ENCODE results near the gene PRKCD.

The PRKCD gene

GRCh38 chr3:53130179-53131061 lies 30.6 kb upstream of the PRKCD start, which contains the start of gene RFT1:
RFT1 (minus strand) TSS chr3:53130435; CDS start chr3:53130400, 35 bp downstream.
- TF ChIP-seq REST (IDR thresholded peaks at IDR 0.05; ENCODE audit: insufficient read depth in 1 of 2, low read depth in 2 of 2, low read length in 2 of 2) (no peak), POLR2AphosphoS5 (IDR thresholded peaks at IDR 0.05; ENCODE audit: low read depth, low read length) (peak; percentile 83), TAF1 (IDR thresholded peaks at IDR 0.05; ENCODE audit: borderline replicate concordance, insufficient read depth, low read length) (peak; percentile 65; the same call in 1 of the 2 replicates), FOXP2 (optimal IDR thresholded peaks at IDR 0.05; ENCODE audit: borderline replicate concordance, extremely low read depth, extremely low read length, insufficient read depth) (peak; percentile 45), SIN3A (IDR thresholded peaks at IDR 0.05; ENCODE audit: borderline replicate concordance, insufficient read depth, low read length) (no peak)

- TF ChIP-seq REST (IDR thresholded peaks at IDR 0.05; ENCODE audit: insufficient read depth in 1 of 2, low read depth in 2 of 2, low read length in 2 of 2) (no peak), TAF1 (IDR thresholded peaks at IDR 0.05; ENCODE audit: borderline replicate concordance, insufficient read depth, low read length) (no peak), FOXP2 (optimal IDR thresholded peaks at IDR 0.05; ENCODE audit: borderline replicate concordance, extremely low read depth, extremely low read length, insufficient read depth) (no peak), SIN3A (IDR thresholded peaks at IDR 0.05; ENCODE audit: borderline replicate concordance, insufficient read depth, low read length) (no peak), POLR2AphosphoS5 (IDR thresholded peaks at IDR 0.05; ENCODE audit: low read depth, low read length) (no peak)
Observed at GRCh38 chr3:53131096-53131495, 29.9 kb upstream of the PRKCD start.

- TF ChIP-seq FOXP2 (optimal IDR thresholded peaks at IDR 0.05; ENCODE audit: borderline replicate concordance, extremely low read depth, extremely low read length, insufficient read depth) = no peak
- no peak for TF ChIP-seq TAF1 (IDR thresholded peaks at IDR 0.05; ENCODE audit: borderline replicate concordance, insufficient read depth, low read length)
- no peak for TF ChIP-seq REST (IDR thresholded peaks at IDR 0.05; ENCODE audit: insufficient read depth in 1 of 2, low read depth in 2 of 2, low read length in 2 of 2)
- TF ChIP-seq SIN3A (IDR thresholded peaks at IDR 0.05; ENCODE audit: borderline replicate concordance, insufficient read depth, low read length) = no peak
- no peak for TF ChIP-seq POLR2AphosphoS5 (IDR thresholded peaks at IDR 0.05; ENCODE audit: low read depth, low read length)
Observed at GRCh38 chr3:53132347-53132746, 28.7 kb upstream of the PRKCD start.

GRCh38 chr3:53134631-53135232 lies 26.3 kb upstream of the PRKCD start:
- no peak for TF ChIP-seq POLR2AphosphoS5 (IDR thresholded peaks at IDR 0.05; ENCODE audit: low read depth, low read length)
- peak; percentile 70 for TF ChIP-seq FOXP2 (optimal IDR thresholded peaks at IDR 0.05; ENCODE audit: borderline replicate concordance, extremely low read depth, extremely low read length, insufficient read depth)

- no peak for TF ChIP-seq TAF1 (IDR thresholded peaks at IDR 0.05; ENCODE audit: borderline replicate concordance, insufficient read depth, low read length)
Observed at GRCh38 chr3:53137221-53137620, 23.8 kb upstream of the PRKCD start.
